Hepatic stellate cell (primary cell): Measurements from ENCODE around the gene KMT2A.
"Not testable (repeated sequence)": the region's sequence is repeated elsewhere in the genome, so short reads cannot be mapped to it uniquely, and the experiment has no call there.

Experiments
- DNase-seq: peaks from one replicate; pipeline ENCODE4 v3.0.0; 2011; ENCODE audit warnings: low spot score

KMT2A gene

GRCh38 chr11:118435290-118435892, 901 bp upstream of the KMT2A start:
- DNase-seq, result peak; percentile 42

- DNase-seq, result no peak
Observed at GRCh38 chr11:118436639-118437207, 431 bp downstream of the KMT2A start.

- DNase-seq, result peak; percentile 54
Observed at GRCh38 chr11:118437208-118438125, 1.2 kb downstream of the KMT2A start.

GRCh38 chr11:118438314-118438931, 2.1 kb downstream of the KMT2A start:
- peak; percentile 81 for DNase-seq

GRCh38 chr11:118439646-118440045, 3.4 kb downstream of the KMT2A start:
- no peak for DNase-seq

- DNase-seq, result no peak
Observed at GRCh38 chr11:118441770-118442275, 5.5 kb downstream of the KMT2A start.

GRCh38 chr11:118442301-118442700, 6.0 kb downstream of the KMT2A start:
- DNase-seq, result no peak

GRCh38 chr11:118442908-118443589, 6.8 kb downstream of the KMT2A start:
- no peak for DNase-seq

- no peak for DNase-seq
Observed at GRCh38 chr11:118443590-118444218, 7.4 kb downstream of the KMT2A start.

GRCh38 chr11:118447423-118447822, 11.1 kb downstream of the KMT2A start:
- no peak for DNase-seq

- no peak for DNase-seq
Observed at GRCh38 chr11:118448294-118448693, 12.0 kb downstream of the KMT2A start.

GRCh38 chr11:118449316-118449918, 13.1 kb downstream of the KMT2A start:
- DNase-seq, result no peak

- no peak for DNase-seq
Observed at GRCh38 chr11:118450451-118450850, 14.2 kb downstream of the KMT2A start.

- DNase-seq, result no peak
Observed at GRCh38 chr11:118462178-118462577, 25.9 kb downstream of the KMT2A start.

GRCh38 chr11:118468968-118469367, 32.7 kb downstream of the KMT2A start:
- not testable (repeated sequence) for DNase-seq

- no peak for DNase-seq
Observed at GRCh38 chr11:118471030-118471429, 34.7 kb downstream of the KMT2A start.

- DNase-seq, result no peak
Observed at GRCh38 chr11:118473537-118473936, 37.2 kb downstream of the KMT2A start.

GRCh38 chr11:118476676-118477075, 40.4 kb downstream of the KMT2A start:
- DNase-seq, result no peak

- not testable (repeated sequence) for DNase-seq
Observed at GRCh38 chr11:118481238-118481637, 44.9 kb downstream of the KMT2A start.

- DNase-seq, result no peak
Observed at GRCh38 chr11:118484405-118484804, 48.1 kb downstream of the KMT2A start.

GRCh38 chr11:118485273-118485672, 49.0 kb downstream of the KMT2A start:
- peak; percentile 14 for DNase-seq
